Stimulated activated naive B cell treated with anti-CD40 and anti-IgM and Interleukin-4, amounts not matched to agents 10 μg/mL and 1 μg/mL and 100 μg/mL, for 72 hours (primary cell): Measurements from ENCODE around the gene TAP1.
"Not testable (repeated sequence)": the region's sequence is repeated elsewhere in the genome, so short reads cannot be mapped to it uniquely, and the experiment has no call there.

Experiments used
- ATAC-seq, 2 donors: fragments of 150-1000 bp; cut with Tn5 transposase; replicated peaks; 2 replicates each; pipeline ENCODE4 v1.10.0; 2021; ENCODE audit warnings: moderate library complexity in 1 of 2
- DNase-seq: peaks from one replicate; pipeline ENCODE4 v3.0.0; 2021
- H3K27ac Mint-ChIP-seq: one replicate; pipeline ENCODE4 v1.8.0; 2022; ENCODE audit warnings: mild to moderate bottlenecking, mixed read lengths
- H3K27me3 Mint-ChIP-seq, 2 donors: one replicate each; pipeline ENCODE4 v1.8.0; 2022; ENCODE audit warnings: mixed read lengths in 2 of 2
- H3K36me3 Mint-ChIP-seq, 2 donors: one replicate each; pipeline ENCODE4 v1.8.0; 2022; ENCODE audit warnings: mixed read lengths in 2 of 2, mild to moderate bottlenecking in 1 of 2
- H3K4me1 Mint-ChIP-seq, 2 donors: one replicate each; pipeline ENCODE4 v1.8.0; 2022; ENCODE audit warnings: mixed read lengths in 2 of 2, mild to moderate bottlenecking in 1 of 2
- H3K4me3 Mint-ChIP-seq, 2 donors: one replicate each; pipeline ENCODE4 v1.8.0; 2022; ENCODE audit warnings: mild to moderate bottlenecking in 2 of 2, mixed read lengths in 2 of 2, moderate library complexity in 1 of 2
- H3K9me3 Mint-ChIP-seq, 2 donors: one replicate each; pipeline ENCODE4 v1.8.0; 2022; ENCODE audit warnings: mixed read lengths in 2 of 2, mild to moderate bottlenecking in 1 of 2

TAP1 gene

DNA sequence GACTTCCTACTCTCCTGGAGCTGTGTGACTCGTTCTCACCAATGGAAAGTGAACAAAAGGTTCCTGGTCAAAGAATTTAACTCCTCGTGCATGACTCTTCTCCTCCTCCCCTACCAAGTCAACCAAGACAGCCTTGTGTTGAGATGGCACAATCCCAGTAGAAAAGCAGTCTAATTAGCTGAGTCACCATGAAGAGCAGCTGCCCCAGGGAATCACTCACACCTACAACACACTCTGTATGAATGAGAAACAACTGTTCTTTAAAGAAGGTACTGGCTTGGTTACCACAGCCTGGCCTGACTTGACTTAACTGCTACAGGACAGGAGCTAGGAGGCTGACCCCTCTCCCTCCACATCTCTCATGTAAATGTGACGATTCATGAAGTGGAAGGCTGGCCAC is 33.8 kb downstream of the TAP1 start:
- peak overlapping the region; percentile 79 for H3K27ac Mint-ChIP-seq
- no peaks in the 10 kb centered on the region for H3K27me3 Mint-ChIP-seq
- no peak overlapping the region for H3K4me3 Mint-ChIP-seq
- peaks cover 0 to 4% of the 10 kb centered on the region in 2 donors for H3K9me3 Mint-ChIP-seq
- DNase-seq (no peak), ATAC-seq (peak in 1 of 2 donors; percentile 6)
- H3K4me1 Mint-ChIP-seq, result peaks cover 53 to 74% of the 10 kb centered on the region in 2 donors
- peaks cover 10 to 14% of the 10 kb centered on the region in 2 donors for H3K36me3 Mint-ChIP-seq

DNA sequence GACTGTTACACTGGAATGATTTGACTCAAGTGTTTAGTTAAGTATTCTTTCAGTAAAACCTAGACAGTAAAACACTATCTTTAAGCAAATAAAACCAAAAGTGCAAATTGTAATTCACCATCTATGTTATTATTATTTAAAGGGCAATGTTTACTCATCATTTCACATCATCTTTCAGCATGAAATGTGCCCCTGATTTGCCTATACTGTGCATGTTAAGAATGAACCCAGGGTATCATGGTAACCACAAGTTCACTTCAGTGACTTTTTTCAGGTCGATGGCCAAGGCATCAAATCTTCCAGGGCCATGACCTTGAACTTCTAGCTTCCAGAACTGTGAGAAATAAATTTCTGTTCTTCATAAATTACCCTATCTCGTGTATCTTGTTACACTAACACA is 34.6 kb downstream of the TAP1 start:
- Mint-ChIP-seq H3K4me3 (peak overlapping the region; percentile 0 to 37), H3K27ac (peak overlapping the region; percentile 87), H3K36me3 (peaks cover 15 to 20% of the 10 kb centered on the region in 2 donors), H3K9me3 (peaks cover 0 to 4% of the 10 kb centered on the region in 2 donors), H3K27me3 (no peaks in the 10 kb centered on the region), H3K4me1 (peaks cover 61 to 82% of the 10 kb centered on the region in 2 donors)
- ATAC-seq, result peak; percentile 42 to 55
- DNase-seq, result no peak

DNA sequence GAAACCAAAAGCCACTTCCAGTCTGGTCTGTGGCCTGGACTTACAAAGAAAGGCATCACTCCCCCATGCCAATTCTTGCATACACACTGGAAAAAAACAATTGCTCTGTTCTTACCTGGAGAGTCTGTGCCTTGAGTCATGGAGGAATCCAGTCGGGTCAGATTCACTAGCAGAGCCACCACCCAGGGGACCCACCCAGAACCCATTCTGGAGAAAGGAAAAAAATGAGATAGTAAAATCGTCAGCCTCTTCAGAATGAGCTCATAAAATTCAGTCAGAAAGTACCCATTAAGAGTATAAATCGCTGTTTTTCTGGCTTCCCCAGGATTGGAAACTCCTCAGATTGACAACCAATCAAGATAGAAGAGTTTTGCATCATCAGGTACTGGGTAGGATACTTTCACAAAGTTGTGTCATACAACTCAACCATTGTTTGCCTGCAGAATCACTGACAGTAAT is 36.7 kb downstream of the TAP1 start, which contains the start of gene HLA-DOB:
HLA-DOB (minus strand) TSS at position 257 of the 459 bp plus-strand sequence; CDS start at position 206, 51 bp downstream.
- no peaks in the 10 kb centered on the region for H3K27me3 Mint-ChIP-seq
- peak within 1 kb of the TSS; percentile 97 for H3K27ac Mint-ChIP-seq
- peaks cover 0 to 4% of the 10 kb centered on the region in 2 donors for H3K9me3 Mint-ChIP-seq
- DNase-seq (no peak), ATAC-seq (peak; percentile 66 to 67)
- H3K36me3 Mint-ChIP-seq, result peaks cover 21 to 34% of the 10 kb centered on the region in 2 donors
- peak within 1 kb of the TSS; percentile 82 to 90 for H3K4me3 Mint-ChIP-seq
- peaks cover 76 to 97% of the 10 kb centered on the region in 2 donors for H3K4me1 Mint-ChIP-seq

DNA sequence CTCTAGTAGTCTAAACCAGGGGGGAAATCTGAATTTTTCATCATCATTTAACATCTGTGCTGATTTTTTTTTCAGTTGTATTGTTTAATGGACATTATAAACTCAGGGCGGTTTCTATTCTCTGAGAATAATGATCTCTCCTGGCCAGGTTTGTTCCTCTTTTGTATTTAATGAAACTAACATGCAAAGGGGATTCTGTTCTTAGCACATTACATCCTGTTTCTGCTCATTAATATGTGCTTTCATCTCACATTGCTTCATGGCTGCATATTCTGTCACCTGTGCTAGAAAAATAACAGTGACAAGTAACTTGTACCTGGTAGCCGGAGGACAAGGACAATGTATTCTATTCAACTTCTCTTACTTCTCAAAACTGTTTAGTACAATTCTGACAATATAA is 37.5 kb downstream of the TAP1 start:
- no peak for DNase-seq
- peaks cover 0 to 4% of the 10 kb centered on the region in 2 donors for H3K9me3 Mint-ChIP-seq

DNA sequence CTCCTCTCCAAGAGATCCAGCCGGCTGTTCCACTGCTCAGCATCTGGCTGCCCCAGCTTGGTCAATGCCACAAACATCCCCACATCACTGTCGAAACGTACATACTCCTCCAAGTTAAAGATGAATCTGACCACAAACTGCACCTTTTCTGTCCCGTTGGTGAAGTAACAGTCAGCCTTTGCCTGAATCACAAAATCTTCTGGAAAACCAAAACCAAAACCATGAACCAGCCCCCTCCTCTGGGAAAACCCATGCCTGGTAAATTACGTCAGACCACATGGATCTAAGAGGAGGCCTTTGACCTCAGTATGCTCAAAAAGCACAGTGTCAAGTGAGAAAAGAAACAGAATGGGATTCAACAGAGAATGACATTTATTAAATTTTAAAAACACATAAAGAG is 38.4 kb downstream of the TAP1 start:
- DNase-seq, result no peak
- peaks cover 68 to 92% of the 10 kb centered on the region in 2 donors for H3K4me1 Mint-ChIP-seq
- no peak for ATAC-seq
- peak overlapping the region; percentile 92 for H3K27ac Mint-ChIP-seq
- peak overlapping the region; percentile 82 to 90 for H3K4me3 Mint-ChIP-seq
- H3K36me3 Mint-ChIP-seq, result peaks cover 23 to 43% of the 10 kb centered on the region in 2 donors
- H3K27me3 Mint-ChIP-seq, result no peaks in the 10 kb centered on the region
- peaks cover 0 to 4% of the 10 kb centered on the region in 2 donors for H3K9me3 Mint-ChIP-seq

More for the DNA sequence above, 37.5 kb downstream of the TAP1 start:
- Mint-ChIP-seq H3K4me3 (peak overlapping the region; percentile 82 to 90), H3K27me3 (no peaks in the 10 kb centered on the region), H3K4me1 (peaks cover 74 to 95% of the 10 kb centered on the region in 2 donors), H3K27ac (peak overlapping the region; percentile 97), H3K36me3 (peaks cover 23 to 38% of the 10 kb centered on the region in 2 donors)
- ATAC-seq, result peak; percentile 69 to 80

DNA sequence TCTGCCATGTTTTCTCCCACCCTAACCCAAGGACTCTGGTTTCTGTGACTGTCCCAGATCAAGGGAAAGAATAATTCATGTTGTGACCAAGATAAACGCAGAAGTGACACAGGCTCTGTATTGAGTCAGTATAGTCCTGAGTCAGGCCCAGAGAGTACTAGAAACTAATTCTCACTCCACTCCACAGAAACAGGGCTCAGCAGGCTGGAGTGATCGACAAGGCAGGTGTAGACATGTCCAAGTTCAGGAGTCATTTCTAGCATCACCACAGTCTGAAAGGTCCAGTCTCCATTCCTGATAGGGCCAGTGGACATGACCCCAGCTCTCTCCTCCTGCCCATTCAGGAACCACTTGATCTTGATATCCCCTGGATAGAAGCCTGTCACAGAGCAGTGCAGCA is 39.4 kb downstream of the TAP1 start:
- no peak for DNase-seq
- H3K4me1 Mint-ChIP-seq, result peaks cover 58 to 84% of the 10 kb centered on the region in 2 donors
- peak overlapping the region; percentile 92 for H3K27ac Mint-ChIP-seq
- peaks cover 20 to 38% of the 10 kb centered on the region in 2 donors for H3K36me3 Mint-ChIP-seq
- peak overlapping the region; percentile 82 to 90 for H3K4me3 Mint-ChIP-seq
- ATAC-seq, result peak; percentile 26 to 38
- no peaks in the 10 kb centered on the region for H3K27me3 Mint-ChIP-seq
- H3K9me3 Mint-ChIP-seq, result peaks cover 0 to 3% of the 10 kb centered on the region in 2 donors

DNA sequence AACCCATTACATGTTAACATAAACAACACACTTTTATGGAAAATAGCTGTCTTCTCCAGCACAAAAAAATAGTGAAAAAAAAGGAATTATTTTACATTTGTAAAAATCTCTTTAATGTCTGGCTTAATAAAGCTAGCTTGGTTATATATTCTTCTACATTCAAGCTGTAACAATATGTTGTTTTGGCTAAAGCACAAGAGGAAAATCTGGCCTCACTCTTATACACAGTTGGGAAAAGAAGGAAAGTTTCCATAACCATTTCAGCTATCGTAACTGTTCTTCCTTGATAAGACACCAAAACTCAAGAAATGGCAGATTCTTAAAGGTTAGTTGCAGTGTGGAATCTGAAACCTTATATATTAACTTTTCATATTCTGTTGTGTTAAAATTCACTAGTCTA is 44.3 kb downstream of the TAP1 start:
- no peak for DNase-seq

DNA sequence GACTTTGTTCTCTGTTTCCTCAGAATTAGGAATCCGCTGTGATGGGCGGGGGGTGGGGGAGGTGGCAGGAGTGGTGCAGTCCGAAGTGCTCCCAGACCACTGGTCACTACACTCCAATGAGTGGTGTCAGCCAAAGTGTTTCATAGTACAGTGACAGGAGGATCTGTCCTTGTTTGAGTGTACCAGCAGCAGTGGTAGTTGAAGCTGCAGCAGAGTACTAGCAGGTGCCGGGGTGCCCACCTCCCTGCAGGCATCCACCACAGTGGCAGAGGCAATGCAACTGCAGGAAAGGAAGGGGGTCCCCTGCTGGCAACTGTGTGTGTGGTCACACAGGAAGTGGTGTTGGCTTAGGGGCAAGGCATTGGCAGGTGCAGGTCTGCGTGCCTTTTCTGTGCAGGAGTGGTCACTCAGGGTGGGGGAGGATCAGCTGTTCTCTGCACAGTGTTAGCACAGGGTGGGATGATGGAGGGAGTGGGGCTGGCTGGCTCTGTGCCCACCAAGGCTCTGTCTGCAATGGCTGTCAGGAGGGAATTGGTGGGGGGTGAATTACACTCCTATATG is 46.4 kb downstream of the TAP1 start:
- DNase-seq, result no peak
- Mint-ChIP-seq H3K36me3 (peaks cover 8 to 22% of the 10 kb centered on the region in 2 donors), H3K4me3 (no peak overlapping the region), H3K27me3 (no peaks in the 10 kb centered on the region), H3K9me3 (peaks cover 0 to 3% of the 10 kb centered on the region in 2 donors), H3K27ac (peak overlapping the region; percentile 10), H3K4me1 (peaks cover 21 to 45% of the 10 kb centered on the region in 2 donors)
- ATAC-seq, result peak in 1 of 2 donors; percentile 38

More for the DNA sequence above, 44.3 kb downstream of the TAP1 start:
- Mint-ChIP-seq H3K36me3 (peaks cover 17 to 38% of the 10 kb centered on the region in 2 donors), H3K9me3 (peaks cover 0 to 3% of the 10 kb centered on the region in 2 donors), H3K4me3 (no peak overlapping the region), H3K27ac (no peak overlapping the region), H3K27me3 (no peaks in the 10 kb centered on the region), H3K4me1 (peaks cover 34 to 51% of the 10 kb centered on the region in 2 donors)
- ATAC-seq, result no peak

DNA sequence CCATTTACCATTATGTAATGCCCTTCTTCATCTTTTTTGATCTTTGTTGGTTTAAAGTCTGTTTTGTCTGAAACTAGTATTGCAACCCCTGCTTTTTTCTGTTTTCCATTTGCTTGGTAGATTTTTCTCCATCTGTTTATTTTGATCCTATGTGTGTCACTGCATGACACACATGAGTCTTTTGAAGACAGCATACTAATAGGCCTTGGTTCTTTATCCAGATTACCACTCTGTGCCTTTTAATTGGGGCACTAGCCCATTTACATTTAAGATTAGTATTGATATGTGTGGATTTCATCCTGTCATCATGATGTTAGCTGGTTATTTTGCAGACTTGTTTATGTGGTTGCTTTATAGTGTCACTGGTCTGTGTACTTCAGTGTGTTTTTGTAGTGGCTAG is 48.1 kb downstream of the TAP1 start:
- H3K27me3 Mint-ChIP-seq, DNase-seq, H3K4me3 Mint-ChIP-seq, ATAC-seq, H3K9me3 Mint-ChIP-seq, H3K27ac Mint-ChIP-seq: not testable (repeated sequence)
- H3K4me1 Mint-ChIP-seq, result peaks cover 14 to 35% of the 10 kb centered on the region in 2 donors
- H3K36me3 Mint-ChIP-seq, result peaks cover 8 to 14% of the 10 kb centered on the region in 2 donors

DNA sequence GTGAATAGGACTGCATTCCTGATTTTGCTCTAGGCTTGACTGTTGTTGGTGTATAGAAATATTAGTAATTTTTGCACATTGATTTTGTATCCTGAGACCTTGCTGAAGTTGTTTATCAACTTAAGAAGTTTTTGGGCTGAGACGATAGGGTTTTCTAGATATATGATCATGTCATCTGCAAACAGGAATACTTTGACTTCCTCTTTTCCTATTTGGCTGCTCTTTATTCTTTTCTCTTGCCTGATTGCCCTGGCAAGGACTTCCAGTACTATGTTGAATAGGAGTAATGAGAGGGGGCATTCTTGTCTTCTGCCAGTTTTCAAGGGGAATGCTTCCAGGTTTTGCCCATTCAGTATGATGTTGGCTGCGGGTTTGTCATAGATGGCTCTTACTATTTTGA is 50.1 kb downstream of the TAP1 start:
- Mint-ChIP-seq H3K27me3 (no peaks in the 10 kb centered on the region), H3K4me1 (peaks cover 13 to 26% of the 10 kb centered on the region in 2 donors)
- no peak for DNase-seq

DNA sequence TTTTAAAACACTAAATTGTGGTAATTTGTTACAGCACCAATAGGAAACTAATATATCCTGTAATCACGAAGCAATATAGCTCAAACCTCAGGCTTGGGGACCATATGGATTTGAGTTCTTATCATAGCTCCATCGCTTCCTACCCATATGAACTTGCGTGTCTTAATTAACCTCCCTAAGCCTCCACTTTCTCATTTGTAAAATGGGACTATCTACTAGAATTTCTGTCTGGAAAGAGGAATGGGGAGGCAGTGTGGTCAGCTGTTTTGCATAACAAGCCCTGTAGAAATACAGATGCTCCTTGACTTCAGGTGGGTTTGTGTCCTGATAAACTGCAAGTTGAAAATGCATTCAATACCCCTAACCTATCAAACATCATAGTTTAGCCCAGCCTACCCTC is 53.8 kb downstream of the TAP1 start:
- Mint-ChIP-seq H3K36me3 (peaks cover 7 to 16% of the 10 kb centered on the region in 2 donors), H3K9me3 (peaks cover 9 to 15% of the 10 kb centered on the region in 2 donors), H3K27ac (no peak overlapping the region), H3K4me3 (no peak overlapping the region), H3K4me1 (peaks cover 33 to 42% of the 10 kb centered on the region in 2 donors), H3K27me3 (no peaks in the 10 kb centered on the region)
- ATAC-seq (no peak), DNase-seq (no peak)

More for the DNA sequence above, 50.1 kb downstream of the TAP1 start:
- Mint-ChIP-seq H3K27ac (no peak overlapping the region), H3K36me3 (peaks cover 13 to 18% of the 10 kb centered on the region in 2 donors), H3K4me3 (no peak overlapping the region), H3K9me3 (peaks cover 9 to 11% of the 10 kb centered on the region in 2 donors)
- no peak for ATAC-seq

DNA sequence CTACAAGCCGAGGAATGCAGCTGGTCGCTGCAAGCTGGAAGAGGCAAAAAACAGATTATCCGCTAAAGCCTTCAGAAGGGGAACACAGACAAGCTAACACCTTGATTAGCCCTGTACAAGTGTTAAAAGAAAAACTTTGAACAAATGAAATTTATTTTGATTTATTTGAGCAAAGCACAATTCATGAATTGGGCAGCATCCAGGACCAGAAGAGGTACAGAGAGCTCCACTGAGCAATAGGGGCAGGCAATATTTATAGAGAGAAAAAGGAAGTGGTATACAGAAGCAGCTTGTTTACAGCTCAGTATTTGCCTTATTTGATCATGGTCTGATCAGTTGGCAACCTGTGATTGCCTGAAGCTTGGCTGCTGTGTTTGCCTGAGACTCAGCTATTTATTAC is 54.3 kb downstream of the TAP1 start:
- DNase-seq (no peak), ATAC-seq (no peak)
- Mint-ChIP-seq H3K9me3 (peaks cover 9 to 15% of the 10 kb centered on the region in 2 donors), H3K4me3 (no peak overlapping the region), H3K36me3 (peaks cover 7 to 16% of the 10 kb centered on the region in 2 donors), H3K4me1 (peaks cover 39 to 46% of the 10 kb centered on the region in 2 donors), H3K27me3 (no peaks in the 10 kb centered on the region), H3K27ac (no peak overlapping the region)

DNA sequence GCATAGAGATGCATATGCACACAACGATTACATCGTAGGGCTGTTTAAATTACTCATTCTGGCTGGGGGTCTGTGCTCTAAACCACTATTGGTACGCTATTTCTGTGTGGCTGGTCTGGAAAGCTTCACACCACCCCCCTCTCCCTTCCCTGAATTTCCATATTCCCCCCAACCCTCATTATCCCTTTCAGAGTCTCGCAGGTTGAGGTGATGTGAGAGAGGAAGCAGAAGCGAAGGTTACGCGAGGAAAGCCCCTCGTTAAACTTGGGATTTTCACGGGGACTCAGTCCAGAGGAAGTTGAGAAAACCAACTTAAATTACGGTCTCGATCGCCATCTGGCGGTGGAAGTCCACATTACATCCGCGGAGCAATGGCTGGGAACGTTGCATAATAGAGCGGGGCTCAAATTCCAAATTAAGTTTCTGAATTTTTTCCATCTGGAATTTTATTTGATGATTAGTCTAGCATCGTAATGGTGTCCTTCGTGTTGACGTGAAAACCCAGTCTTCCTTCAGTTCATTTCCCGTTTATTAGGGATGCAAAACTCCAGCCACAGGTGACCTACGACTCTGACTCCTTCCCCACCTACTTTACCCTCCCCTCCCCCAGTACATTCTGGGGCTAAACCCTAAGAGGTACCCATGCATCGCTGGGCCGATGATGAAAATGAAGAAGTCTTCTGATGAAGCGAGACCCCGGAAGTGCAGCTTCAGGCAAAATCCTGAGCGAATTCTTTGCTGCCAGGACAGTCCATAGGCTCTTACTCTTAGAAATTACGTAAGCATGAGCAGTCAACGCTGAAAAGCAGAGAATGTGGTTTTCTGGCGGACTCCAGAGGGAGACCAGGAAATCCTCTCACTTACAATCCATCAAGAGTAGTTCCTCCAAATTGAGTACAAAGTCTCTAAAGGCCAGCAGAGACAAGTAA is 56.4 kb downstream of the TAP1 start:
- peak overlapping the region; percentile 92 for H3K27ac Mint-ChIP-seq
- H3K27me3 Mint-ChIP-seq, result no peaks in the 10 kb centered on the region
- H3K36me3 Mint-ChIP-seq, result peaks cover 7 to 16% of the 10 kb centered on the region in 2 donors

More for the DNA sequence above, 56.4 kb downstream of the TAP1 start:
- Mint-ChIP-seq H3K4me3 (peak overlapping the region; percentile 78 to 84), H3K4me1 (peaks cover 41% of the 10 kb centered on the region in 2 donors), H3K9me3 (peaks cover 9 to 15% of the 10 kb centered on the region in 2 donors)
- DNase-seq (peak; percentile 68), ATAC-seq (peak; percentile 67 to 74)
